Measurements from ENCODE around the gene SLFN12L.
"Not testable (repeated sequence)": the region's sequence is repeated elsewhere in the genome, so short reads cannot be mapped to it uniquely, and the experiment has no call there.

The SLFN12L gene

GRCh38 chr17:35529866-35530265, 7.6 kb downstream of the SLFN12L start:
- H3K4me3 ChIP-seq (ENCODE audit: low read depth in 1 of 2, low read length in 2 of 2): no peak overlapping the region

GRCh38 chr17:35529326-35529725, 8.2 kb downstream of the SLFN12L start:
- H3K9me3 ChIP-seq (ENCODE audit: control insufficient read depth in 1 of 2, low read length in 2 of 2); H3K27me3 ChIP-seq (ENCODE audit: control insufficient read depth in 1 of 2, insufficient read depth in 2 of 2, low read length in 2 of 2); H3K4me1 ChIP-seq (ENCODE audit: control insufficient read depth in 1 of 2, insufficient read depth in 2 of 2, low read length in 2 of 2); H3K36me3 ChIP-seq (ENCODE audit: control insufficient read depth in 1 of 2, insufficient read depth in 2 of 2, low read length in 2 of 2); H3K9ac ChIP-seq (ENCODE audit: low read depth in 1 of 2, low read length in 2 of 2); H3K4me3 ChIP-seq (ENCODE audit: low read depth in 1 of 2, low read length in 2 of 2); H3K27ac ChIP-seq (ENCODE audit: low read depth, low read length): not testable (repeated sequence)

More at GRCh38 chr17:35529866-35530265, 7.6 kb downstream of the SLFN12L start:
- peaks cover 0 to 2% of the 10 kb centered on the region in 2 donors for H3K27me3 ChIP-seq (ENCODE audit: control insufficient read depth in 1 of 2, insufficient read depth in 2 of 2, low read length in 2 of 2)
- H3K36me3 ChIP-seq (ENCODE audit: control insufficient read depth in 1 of 2, insufficient read depth in 2 of 2, low read length in 2 of 2): no peaks in the 10 kb centered on the region
- no peaks in the 10 kb centered on the region for H3K9me3 ChIP-seq (ENCODE audit: control insufficient read depth in 1 of 2, low read length in 2 of 2)
- no peaks in the 10 kb centered on the region for H3K4me1 ChIP-seq (ENCODE audit: control insufficient read depth in 1 of 2, insufficient read depth in 2 of 2, low read length in 2 of 2)
- no peak overlapping the region for H3K9ac ChIP-seq (ENCODE audit: low read depth in 1 of 2, low read length in 2 of 2)
- H3K27ac ChIP-seq (ENCODE audit: low read depth, low read length): no peak overlapping the region

GRCh38 chr17:35523296-35523695, 14.2 kb downstream of the SLFN12L start:
- peaks cover 0 to 2% of the 10 kb centered on the region in 2 donors for H3K27me3 ChIP-seq (ENCODE audit: control insufficient read depth in 1 of 2, insufficient read depth in 2 of 2, low read length in 2 of 2)
- peaks cover 0 to 7% of the 10 kb centered on the region in 2 donors for H3K4me1 ChIP-seq (ENCODE audit: control insufficient read depth in 1 of 2, insufficient read depth in 2 of 2, low read length in 2 of 2)
- no peak overlapping the region for H3K4me3 ChIP-seq (ENCODE audit: low read depth in 1 of 2, low read length in 2 of 2)
- H3K27ac ChIP-seq (ENCODE audit: low read depth, low read length): no peak overlapping the region
- H3K36me3 ChIP-seq (ENCODE audit: control insufficient read depth in 1 of 2, insufficient read depth in 2 of 2, low read length in 2 of 2): no peaks in the 10 kb centered on the region
- no peak overlapping the region for H3K9ac ChIP-seq (ENCODE audit: low read depth in 1 of 2, low read length in 2 of 2)
- H3K9me3 ChIP-seq (ENCODE audit: control insufficient read depth in 1 of 2, low read length in 2 of 2): no peaks in the 10 kb centered on the region

- H3K9ac ChIP-seq (ENCODE audit: low read depth in 1 of 2, low read length in 2 of 2); H3K27me3 ChIP-seq (ENCODE audit: control insufficient read depth in 1 of 2, insufficient read depth in 2 of 2, low read length in 2 of 2); H3K27ac ChIP-seq (ENCODE audit: low read depth, low read length); H3K4me3 ChIP-seq (ENCODE audit: low read depth in 1 of 2, low read length in 2 of 2); H3K36me3 ChIP-seq (ENCODE audit: control insufficient read depth in 1 of 2, insufficient read depth in 2 of 2, low read length in 2 of 2); H3K9me3 ChIP-seq (ENCODE audit: control insufficient read depth in 1 of 2, low read length in 2 of 2); H3K4me1 ChIP-seq (ENCODE audit: control insufficient read depth in 1 of 2, insufficient read depth in 2 of 2, low read length in 2 of 2): not testable (repeated sequence)
Observed at GRCh38 chr17:35521654-35522256, 15.7 kb downstream of the SLFN12L start.

GRCh38 chr17:35521150-35521549, 16.3 kb downstream of the SLFN12L start:
- Histone ChIP-seq H3K4me3 (ENCODE audit: low read depth in 1 of 2, low read length in 2 of 2) (no peak overlapping the region), H3K27ac (ENCODE audit: low read depth, low read length) (no peak overlapping the region), H3K27me3 (ENCODE audit: control insufficient read depth in 1 of 2, insufficient read depth in 2 of 2, low read length in 2 of 2) (peaks cover 0 to 1% of the 10 kb centered on the region in 2 donors), H3K36me3 (ENCODE audit: control insufficient read depth in 1 of 2, insufficient read depth in 2 of 2, low read length in 2 of 2) (no peaks in the 10 kb centered on the region), H3K4me1 (ENCODE audit: control insufficient read depth in 1 of 2, insufficient read depth in 2 of 2, low read length in 2 of 2) (peaks cover 0 to 7% of the 10 kb centered on the region in 2 donors), H3K9ac (ENCODE audit: low read depth in 1 of 2, low read length in 2 of 2) (no peak overlapping the region), H3K9me3 (ENCODE audit: control insufficient read depth in 1 of 2, low read length in 2 of 2) (no peaks in the 10 kb centered on the region)

GRCh38 chr17:35519906-35520442, 17.5 kb downstream of the SLFN12L start:
- Histone ChIP-seq H3K4me3 (ENCODE audit: low read depth in 1 of 2, low read length in 2 of 2) (no peak overlapping the region), H3K27ac (ENCODE audit: low read depth, low read length) (no peak overlapping the region), H3K9me3 (ENCODE audit: control insufficient read depth in 1 of 2, low read length in 2 of 2) (no peaks in the 10 kb centered on the region), H3K36me3 (ENCODE audit: control insufficient read depth in 1 of 2, insufficient read depth in 2 of 2, low read length in 2 of 2) (no peaks in the 10 kb centered on the region), H3K27me3 (ENCODE audit: control insufficient read depth in 1 of 2, insufficient read depth in 2 of 2, low read length in 2 of 2) (no peaks in the 10 kb centered on the region), H3K9ac (ENCODE audit: low read depth in 1 of 2, low read length in 2 of 2) (no peak overlapping the region), H3K4me1 (ENCODE audit: control insufficient read depth in 1 of 2, insufficient read depth in 2 of 2, low read length in 2 of 2) (peaks cover 0 to 7% of the 10 kb centered on the region in 2 donors)

GRCh38 chr17:35519439-35519838, 18.0 kb downstream of the SLFN12L start:
- Histone ChIP-seq H3K4me1 (ENCODE audit: control insufficient read depth in 1 of 2, insufficient read depth in 2 of 2, low read length in 2 of 2) (peaks cover 0 to 7% of the 10 kb centered on the region in 2 donors), H3K27me3 (ENCODE audit: control insufficient read depth in 1 of 2, insufficient read depth in 2 of 2, low read length in 2 of 2) (peaks cover 0 to 2% of the 10 kb centered on the region in 2 donors), H3K9ac (ENCODE audit: low read depth in 1 of 2, low read length in 2 of 2) (no peak overlapping the region), H3K4me3 (ENCODE audit: low read depth in 1 of 2, low read length in 2 of 2) (no peak overlapping the region), H3K36me3 (ENCODE audit: control insufficient read depth in 1 of 2, insufficient read depth in 2 of 2, low read length in 2 of 2) (no peaks in the 10 kb centered on the region), H3K27ac (ENCODE audit: low read depth, low read length) (no peak overlapping the region), H3K9me3 (ENCODE audit: control insufficient read depth in 1 of 2, low read length in 2 of 2) (no peaks in the 10 kb centered on the region)

GRCh38 chr17:35518431-35518830, 19.0 kb downstream of the SLFN12L start:
- not testable (repeated sequence) for H3K9ac ChIP-seq (ENCODE audit: low read depth in 1 of 2, low read length in 2 of 2)

GRCh38 chr17:35515027-35515426, 22.5 kb downstream of the SLFN12L start:
- Histone ChIP-seq H3K27ac (ENCODE audit: low read depth, low read length) (no peak overlapping the region), H3K36me3 (ENCODE audit: control insufficient read depth in 1 of 2, insufficient read depth in 2 of 2, low read length in 2 of 2) (no peaks in the 10 kb centered on the region), H3K9ac (ENCODE audit: low read depth in 1 of 2, low read length in 2 of 2) (no peak overlapping the region), H3K4me3 (ENCODE audit: low read depth in 1 of 2, low read length in 2 of 2) (no peak overlapping the region), H3K4me1 (ENCODE audit: control insufficient read depth in 1 of 2, insufficient read depth in 2 of 2, low read length in 2 of 2) (no peaks in the 10 kb centered on the region), H3K9me3 (ENCODE audit: control insufficient read depth in 1 of 2, low read length in 2 of 2) (no peaks in the 10 kb centered on the region), H3K27me3 (ENCODE audit: control insufficient read depth in 1 of 2, insufficient read depth in 2 of 2, low read length in 2 of 2) (peaks cover 0 to 3% of the 10 kb centered on the region in 2 donors)

More at GRCh38 chr17:35518431-35518830, 19.0 kb downstream of the SLFN12L start:
- H3K27ac ChIP-seq (ENCODE audit: low read depth, low read length); H3K9me3 ChIP-seq (ENCODE audit: control insufficient read depth in 1 of 2, low read length in 2 of 2); H3K27me3 ChIP-seq (ENCODE audit: control insufficient read depth in 1 of 2, insufficient read depth in 2 of 2, low read length in 2 of 2); H3K4me3 ChIP-seq (ENCODE audit: low read depth in 1 of 2, low read length in 2 of 2); H3K4me1 ChIP-seq (ENCODE audit: control insufficient read depth in 1 of 2, insufficient read depth in 2 of 2, low read length in 2 of 2); H3K36me3 ChIP-seq (ENCODE audit: control insufficient read depth in 1 of 2, insufficient read depth in 2 of 2, low read length in 2 of 2): not testable (repeated sequence)

GRCh38 chr17:35514564-35514963, 22.9 kb downstream of the SLFN12L start:
- H3K9me3 ChIP-seq (ENCODE audit: control insufficient read depth in 1 of 2, low read length in 2 of 2): no peaks in the 10 kb centered on the region
- no peak overlapping the region for H3K4me3 ChIP-seq (ENCODE audit: low read depth in 1 of 2, low read length in 2 of 2)
- no peaks in the 10 kb centered on the region for H3K36me3 ChIP-seq (ENCODE audit: control insufficient read depth in 1 of 2, insufficient read depth in 2 of 2, low read length in 2 of 2)
- H3K4me1 ChIP-seq (ENCODE audit: control insufficient read depth in 1 of 2, insufficient read depth in 2 of 2, low read length in 2 of 2): no peaks in the 10 kb centered on the region
- peaks cover 0 to 3% of the 10 kb centered on the region in 2 donors for H3K27me3 ChIP-seq (ENCODE audit: control insufficient read depth in 1 of 2, insufficient read depth in 2 of 2, low read length in 2 of 2)
- no peak overlapping the region for H3K9ac ChIP-seq (ENCODE audit: low read depth in 1 of 2, low read length in 2 of 2)
- no peak overlapping the region for H3K27ac ChIP-seq (ENCODE audit: low read depth, low read length)
